Progenitor cell of endocrine pancreas (in vitro differentiated cells): ENCODE results near the gene MUCL1. TPM values are rescaled to one million over a fixed set of nuclear protein-coding genes. Genes with fewer than 3 reads are reported as not detected.

Source experiments
- DNase-seq: peaks from one replicate; pipeline ENCODE4 v3.0.0; 2021; ENCODE audit warnings: low spot score; ENCODE audit not compliant: unreplicated experiment
- H3K27ac Mint-ChIP-seq: 2 replicates; pipeline ENCODE4 v1.8.0; 2021; ENCODE audit warnings: mild to moderate bottlenecking, moderate library complexity, mixed read lengths
- H3K27me3 Mint-ChIP-seq: 2 replicates; pipeline ENCODE4 v1.8.0; 2021; ENCODE audit warnings: mixed read lengths
- H3K36me3 Mint-ChIP-seq: 2 replicates; pipeline ENCODE4 v1.8.0; 2022; ENCODE audit warnings: mixed read lengths; ENCODE audit not compliant: insufficient read depth
- H3K4me1 Mint-ChIP-seq: 2 replicates; pipeline ENCODE4 v1.8.0; 2021; ENCODE audit warnings: low read depth, mixed read lengths
- H3K4me3 Mint-ChIP-seq: 2 replicates; pipeline ENCODE4 v1.8.0; 2021; ENCODE audit warnings: low read depth, mild to moderate bottlenecking, moderate library complexity, mixed read lengths
- H3K9me3 Mint-ChIP-seq: 2 replicates; pipeline ENCODE4 v1.8.0; 2021; ENCODE audit warnings: low read depth, mixed read lengths
- total RNA-seq: library from RNA; stranded (reverse); gene quantifications from 2 replicates; pipeline ENCODE4 v1.2.1, GENCODE V29; 2021
- TF ChIP-seq, protein P1 (sequence below): fragments of 200-600 bp; sonication (generic); IDR thresholded peaks from one replicate; pipeline ENCODE4 v1.5.0; 2021; ENCODE audit warnings: antibody characterized with exemption, mild to moderate bottlenecking; ENCODE audit not compliant: unreplicated experiment

The MUCL1 gene
- total RNA-seq, 1 donor from 2014 or later: not detected

DNA sequence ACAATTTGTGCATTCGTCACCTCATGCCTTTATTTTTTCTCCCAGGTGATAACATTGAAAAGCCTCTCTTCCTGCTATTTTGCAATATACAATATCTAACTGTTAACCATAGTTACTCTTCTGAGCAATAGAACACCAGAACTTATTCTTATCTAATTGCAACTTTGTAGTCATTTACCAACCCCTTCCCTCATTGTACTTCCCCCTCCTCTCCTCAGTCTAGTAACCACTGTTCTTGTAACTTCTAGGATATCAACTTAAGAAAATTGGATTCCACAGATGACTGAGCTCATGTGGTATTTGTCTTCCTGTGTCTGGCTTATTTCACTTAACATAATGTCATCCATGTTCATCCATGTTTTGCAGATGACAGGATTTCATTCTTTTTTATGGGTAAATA, 7.6 kb downstream of the MUCL1 start:
- no peak overlapping the region for H3K4me3 Mint-ChIP-seq
- no peaks in the 10 kb centered on the region for H3K9me3 Mint-ChIP-seq
- H3K36me3 Mint-ChIP-seq: no peaks in the 10 kb centered on the region
- no peak for DNase-seq
- H3K4me1 Mint-ChIP-seq: peaks cover 6% of the 10 kb centered on the region
- H3K27ac Mint-ChIP-seq: no peak overlapping the region
- TF ChIP-seq, protein P1, sequence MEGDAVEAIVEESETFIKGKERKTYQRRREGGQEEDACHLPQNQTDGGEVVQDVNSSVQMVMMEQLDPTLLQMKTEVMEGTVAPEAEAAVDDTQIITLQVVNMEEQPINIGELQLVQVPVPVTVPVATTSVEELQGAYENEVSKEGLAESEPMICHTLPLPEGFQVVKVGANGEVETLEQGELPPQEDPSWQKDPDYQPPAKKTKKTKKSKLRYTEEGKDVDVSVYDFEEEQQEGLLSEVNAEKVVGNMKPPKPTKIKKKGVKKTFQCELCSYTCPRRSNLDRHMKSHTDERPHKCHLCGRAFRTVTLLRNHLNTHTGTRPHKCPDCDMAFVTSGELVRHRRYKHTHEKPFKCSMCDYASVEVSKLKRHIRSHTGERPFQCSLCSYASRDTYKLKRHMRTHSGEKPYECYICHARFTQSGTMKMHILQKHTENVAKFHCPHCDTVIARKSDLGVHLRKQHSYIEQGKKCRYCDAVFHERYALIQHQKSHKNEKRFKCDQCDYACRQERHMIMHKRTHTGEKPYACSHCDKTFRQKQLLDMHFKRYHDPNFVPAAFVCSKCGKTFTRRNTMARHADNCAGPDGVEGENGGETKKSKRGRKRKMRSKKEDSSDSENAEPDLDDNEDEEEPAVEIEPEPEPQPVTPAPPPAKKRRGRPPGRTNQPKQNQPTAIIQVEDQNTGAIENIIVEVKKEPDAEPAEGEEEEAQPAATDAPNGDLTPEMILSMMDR: no peak
- peaks cover 8% of the 10 kb centered on the region for H3K27me3 Mint-ChIP-seq

DNA sequence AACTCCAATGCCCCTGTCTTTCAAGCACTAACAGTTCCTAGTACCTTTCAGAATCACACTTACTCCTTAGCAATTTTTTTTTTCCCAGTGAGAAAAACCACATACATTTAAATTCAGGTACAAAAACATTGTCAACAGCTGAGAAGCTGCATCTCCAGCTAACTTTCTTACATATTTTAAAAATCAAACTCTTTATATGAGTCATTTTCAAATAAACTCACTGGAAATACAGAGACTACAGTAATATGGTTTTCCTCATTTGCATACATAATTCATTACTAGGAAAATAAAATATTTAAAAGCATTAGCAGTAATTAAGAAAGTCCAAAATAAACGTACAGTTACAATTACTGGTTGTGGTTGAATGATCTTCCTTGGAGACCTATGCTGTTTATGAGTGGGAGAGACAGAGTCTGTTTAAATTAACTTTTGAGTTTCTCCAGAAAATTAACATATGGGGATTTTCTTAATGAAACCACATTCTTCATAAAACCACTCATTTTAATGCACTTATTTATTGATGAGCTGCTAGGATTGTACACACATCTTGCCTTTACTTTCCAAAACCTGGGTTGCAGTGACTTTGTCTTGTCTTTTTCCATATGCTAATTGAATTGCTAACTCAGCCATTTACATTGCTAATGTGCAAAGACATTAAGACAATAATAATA, 9.8 kb downstream of the MUCL1 start:
- Mint-ChIP-seq H3K4me3 (no peak overlapping the region), H3K4me1 (peaks cover 6% of the 10 kb centered on the region), H3K9me3 (peaks cover 3% of the 10 kb centered on the region), H3K36me3 (no peaks in the 10 kb centered on the region), H3K27ac (no peak overlapping the region), H3K27me3 (peaks cover 5% of the 10 kb centered on the region)
- DNase-seq: no peak
- TF ChIP-seq, protein P1: no peak

DNA sequence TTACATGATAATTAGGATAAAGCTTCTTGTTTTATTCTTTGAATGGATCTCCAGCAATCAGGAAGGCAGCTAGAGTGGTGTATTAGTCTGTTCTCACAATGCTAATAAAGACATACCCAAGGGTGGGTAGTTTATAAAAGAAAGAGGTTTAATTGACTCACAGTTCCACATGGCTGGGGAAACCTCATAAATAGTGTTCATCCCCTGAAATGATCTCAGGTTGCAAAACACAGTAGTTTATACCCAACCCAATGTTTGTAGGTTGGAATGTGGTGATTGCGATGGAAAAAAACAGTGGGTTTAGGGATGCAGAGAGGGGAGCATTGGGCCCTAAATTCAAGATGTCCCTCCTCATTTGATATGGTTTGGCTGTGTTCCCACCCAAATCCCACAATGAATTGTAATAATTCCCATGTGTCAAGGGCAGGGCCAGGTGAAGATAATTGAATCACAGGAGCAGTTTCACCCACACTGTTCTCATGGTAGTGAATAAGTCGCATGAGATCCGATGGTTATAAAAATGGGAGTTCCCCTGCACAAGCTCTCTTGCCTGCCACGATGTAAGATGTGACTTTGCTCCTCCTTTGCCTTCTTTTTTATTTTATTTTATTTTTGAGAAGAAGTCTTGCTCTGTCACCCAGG, 11.5 kb downstream of the MUCL1 start:
- H3K27ac Mint-ChIP-seq: no peak overlapping the region
- no peaks in the 10 kb centered on the region for H3K36me3 Mint-ChIP-seq
- no peak for DNase-seq
- TF ChIP-seq, protein P1: no peak
- H3K27me3 Mint-ChIP-seq: no peaks in the 10 kb centered on the region
- no peaks in the 10 kb centered on the region for H3K4me1 Mint-ChIP-seq
- peaks cover 3% of the 10 kb centered on the region for H3K9me3 Mint-ChIP-seq
- no peak overlapping the region for H3K4me3 Mint-ChIP-seq

DNA sequence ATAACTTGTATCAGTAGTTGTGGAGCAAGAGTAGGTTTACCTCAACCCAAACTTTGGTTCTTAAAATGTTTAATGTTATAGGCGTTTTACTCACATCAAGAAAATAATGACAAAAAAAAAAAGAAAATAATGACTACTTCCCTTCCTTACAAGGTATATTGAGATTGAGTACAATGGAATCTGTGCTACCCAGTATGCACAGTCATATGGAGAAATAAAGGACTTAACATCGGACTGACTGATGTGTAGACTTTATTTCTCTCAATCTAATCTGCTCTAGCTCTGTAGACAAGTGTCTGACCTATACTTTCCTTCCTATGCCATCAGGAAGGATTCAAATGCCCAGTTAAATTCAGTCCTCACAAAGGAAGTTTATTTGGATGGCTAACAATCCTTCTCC, 14.4 kb downstream of the MUCL1 start:
- H3K4me3 Mint-ChIP-seq: no peak overlapping the region
- H3K27me3 Mint-ChIP-seq: no peaks in the 10 kb centered on the region
- DNase-seq: no peak
- H3K4me1 Mint-ChIP-seq: no peaks in the 10 kb centered on the region
- H3K27ac Mint-ChIP-seq: no peak overlapping the region
- TF ChIP-seq, protein P1: no peak
- no peaks in the 10 kb centered on the region for H3K36me3 Mint-ChIP-seq
- H3K9me3 Mint-ChIP-seq: peaks cover 3% of the 10 kb centered on the region

DNA sequence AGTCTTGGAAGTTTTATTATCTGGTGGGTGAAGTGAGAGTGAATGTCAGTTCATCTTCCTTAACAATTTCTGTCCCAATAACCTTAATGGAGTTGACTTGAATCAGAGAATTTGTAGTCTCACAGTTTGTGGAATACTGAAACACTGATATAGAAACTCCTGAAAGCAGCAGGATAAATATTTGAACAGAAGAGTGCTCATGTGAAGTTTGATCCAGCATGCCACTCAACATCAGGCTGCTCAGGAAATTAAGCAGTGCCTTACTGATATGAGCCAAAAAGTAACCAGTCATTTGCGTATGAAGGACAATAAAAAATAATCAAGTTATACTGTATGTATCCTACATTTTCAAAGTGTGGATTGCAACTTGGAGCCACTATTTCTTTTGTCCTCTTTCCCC, 15.7 kb downstream of the MUCL1 start:
- Mint-ChIP-seq H3K9me3 (peaks cover 3% of the 10 kb centered on the region), H3K4me3 (no peak overlapping the region), H3K27ac (no peak overlapping the region), H3K27me3 (no peaks in the 10 kb centered on the region), H3K4me1 (no peaks in the 10 kb centered on the region), H3K36me3 (no peaks in the 10 kb centered on the region)
- TF ChIP-seq, protein P1: no peak
- no peak for DNase-seq
